ENCODE measurements around the gene GCK.

The GCK gene

GRCh38 chr7:44222074-44222473, 32.8 kb upstream of the GCK start:
- no peak for TF ChIP-seq TAF1 (IDR thresholded peaks at IDR 0.05; ENCODE audit: low read depth)

DNA sequence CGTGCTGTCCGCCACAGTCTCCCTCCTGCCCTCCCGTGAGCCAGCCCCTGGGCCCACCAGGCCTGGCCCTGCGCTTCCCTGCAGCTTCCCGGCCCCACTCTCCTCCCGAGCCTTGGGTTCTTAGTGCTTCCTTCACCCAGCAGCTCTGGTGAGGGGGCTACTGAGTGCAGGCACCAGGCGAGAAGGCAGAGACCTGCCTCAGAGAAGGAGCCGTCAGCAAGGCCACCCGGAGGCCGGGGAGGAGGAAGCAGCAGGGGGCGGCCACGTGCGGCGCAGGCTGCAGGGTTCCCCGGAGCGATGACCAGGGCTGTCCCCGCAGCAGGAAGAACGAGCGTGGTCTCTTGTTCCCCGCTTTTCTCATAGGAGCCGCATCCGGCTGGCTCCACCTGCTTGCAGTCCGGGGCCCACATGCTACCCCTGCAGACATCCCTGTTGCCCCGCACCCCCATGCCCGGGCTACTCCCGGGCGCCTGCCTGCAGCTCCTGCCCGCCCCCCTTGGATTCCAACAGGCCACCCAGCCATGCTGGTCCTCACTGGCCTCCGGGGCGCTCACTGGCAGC, 32.1 kb upstream of the GCK start:
- no peak for TF ChIP-seq TEAD4 (IDR thresholded peaks at IDR 0.05)
- no peak for TF ChIP-seq MAX (IDR thresholded peaks at IDR 0.05)
- no peak for TF ChIP-seq NFIC (IDR thresholded peaks at IDR 0.05)
- TF ChIP-seq EP300 (IDR thresholded peaks at IDR 0.05; ENCODE audit: borderline replicate concordance), result no peak
- TF ChIP-seq TCF12 (IDR thresholded peaks at IDR 0.05; ENCODE audit: low read depth), result no peak
- no peak for TF ChIP-seq RAD21 (IDR thresholded peaks at IDR 0.05; ENCODE audit: low read depth)
- TF ChIP-seq, protein P1, sequence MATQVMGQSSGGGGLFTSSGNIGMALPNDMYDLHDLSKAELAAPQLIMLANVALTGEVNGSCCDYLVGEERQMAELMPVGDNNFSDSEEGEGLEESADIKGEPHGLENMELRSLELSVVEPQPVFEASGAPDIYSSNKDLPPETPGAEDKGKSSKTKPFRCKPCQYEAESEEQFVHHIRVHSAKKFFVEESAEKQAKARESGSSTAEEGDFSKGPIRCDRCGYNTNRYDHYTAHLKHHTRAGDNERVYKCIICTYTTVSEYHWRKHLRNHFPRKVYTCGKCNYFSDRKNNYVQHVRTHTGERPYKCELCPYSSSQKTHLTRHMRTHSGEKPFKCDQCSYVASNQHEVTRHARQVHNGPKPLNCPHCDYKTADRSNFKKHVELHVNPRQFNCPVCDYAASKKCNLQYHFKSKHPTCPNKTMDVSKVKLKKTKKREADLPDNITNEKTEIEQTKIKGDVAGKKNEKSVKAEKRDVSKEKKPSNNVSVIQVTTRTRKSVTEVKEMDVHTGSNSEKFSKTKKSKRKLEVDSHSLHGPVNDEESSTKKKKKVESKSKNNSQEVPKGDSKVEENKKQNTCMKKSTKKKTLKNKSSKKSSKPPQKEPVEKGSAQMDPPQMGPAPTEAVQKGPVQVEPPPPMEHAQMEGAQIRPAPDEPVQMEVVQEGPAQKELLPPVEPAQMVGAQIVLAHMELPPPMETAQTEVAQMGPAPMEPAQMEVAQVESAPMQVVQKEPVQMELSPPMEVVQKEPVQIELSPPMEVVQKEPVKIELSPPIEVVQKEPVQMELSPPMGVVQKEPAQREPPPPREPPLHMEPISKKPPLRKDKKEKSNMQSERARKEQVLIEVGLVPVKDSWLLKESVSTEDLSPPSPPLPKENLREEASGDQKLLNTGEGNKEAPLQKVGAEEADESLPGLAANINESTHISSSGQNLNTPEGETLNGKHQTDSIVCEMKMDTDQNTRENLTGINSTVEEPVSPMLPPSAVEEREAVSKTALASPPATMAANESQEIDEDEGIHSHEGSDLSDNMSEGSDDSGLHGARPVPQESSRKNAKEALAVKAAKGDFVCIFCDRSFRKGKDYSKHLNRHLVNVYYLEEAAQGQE (IDR thresholded peaks at IDR 0.05; ENCODE audit: low read depth), result no peak
- TF ChIP-seq CREB1 (IDR thresholded peaks at IDR 0.05; ENCODE audit: low read depth), result no peak
- TF ChIP-seq YY1 (IDR thresholded peaks at IDR 0.05; ENCODE audit: low read depth), result no peak
- no peak for TF ChIP-seq TAF1 (IDR thresholded peaks at IDR 0.05; ENCODE audit: low read depth)
- TF ChIP-seq ZBTB7A (IDR thresholded peaks at IDR 0.05; ENCODE audit: low read depth), result no peak
- TF ChIP-seq USF1 (IDR thresholded peaks at IDR 0.05), result no peak
- TF ChIP-seq CEBPB (IDR thresholded peaks at IDR 0.05), result no peak
- no peak for TF ChIP-seq FOXM1 (IDR thresholded peaks at IDR 0.05; ENCODE audit: borderline replicate concordance, low read depth)
- TF ChIP-seq EGR1 (IDR thresholded peaks at IDR 0.05), result no peak

DNA sequence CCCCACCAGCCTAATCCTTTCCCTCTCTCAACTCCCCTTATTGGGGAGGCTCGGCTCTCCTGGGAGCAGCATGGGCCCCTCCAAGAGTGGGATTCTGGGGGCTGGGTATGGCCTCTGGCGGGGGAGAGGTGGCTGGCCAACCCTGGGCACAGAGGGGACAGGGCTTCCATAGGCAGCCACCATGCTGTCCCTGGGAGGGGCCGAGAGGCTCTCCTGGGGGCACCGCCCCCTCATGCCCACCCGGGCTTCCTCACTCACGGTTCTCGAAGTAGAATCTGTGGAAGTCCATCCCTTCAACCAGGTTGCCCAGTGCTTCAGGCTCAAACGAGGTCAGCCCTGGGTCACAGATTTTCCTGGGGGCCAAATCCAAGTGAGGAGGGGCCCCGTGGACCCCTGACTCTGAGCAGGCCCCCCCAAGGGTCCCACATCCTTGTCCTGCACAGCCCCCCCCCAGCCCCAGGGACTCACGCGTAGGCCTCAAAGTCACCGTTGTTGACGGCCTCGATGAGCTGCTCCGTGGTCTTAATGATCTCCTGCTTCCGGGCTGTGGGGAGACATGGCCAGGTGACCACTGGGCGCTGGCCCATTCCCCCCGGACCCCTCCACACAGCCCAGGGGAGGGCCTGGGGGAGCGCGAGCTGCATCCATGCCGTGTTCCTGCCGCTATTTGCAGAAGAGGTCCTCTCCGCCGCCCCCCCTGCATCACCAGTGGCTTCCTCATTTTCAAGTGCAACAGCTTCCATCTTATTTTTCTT, 31.3 kb upstream of the GCK start:
- TF ChIP-seq YY1 (IDR thresholded peaks at IDR 0.05; ENCODE audit: low read depth), result no peak
- no peak for TF ChIP-seq CREB1 (IDR thresholded peaks at IDR 0.05; ENCODE audit: low read depth)
- TF ChIP-seq CEBPB (IDR thresholded peaks at IDR 0.05), result no peak
- TF ChIP-seq TEAD4 (IDR thresholded peaks at IDR 0.05), result no peak
- no peak for TF ChIP-seq EP300 (IDR thresholded peaks at IDR 0.05; ENCODE audit: borderline replicate concordance)
- no peak for TF ChIP-seq MAX (IDR thresholded peaks at IDR 0.05)
- TF ChIP-seq USF1 (IDR thresholded peaks at IDR 0.05), result no peak

DNA sequence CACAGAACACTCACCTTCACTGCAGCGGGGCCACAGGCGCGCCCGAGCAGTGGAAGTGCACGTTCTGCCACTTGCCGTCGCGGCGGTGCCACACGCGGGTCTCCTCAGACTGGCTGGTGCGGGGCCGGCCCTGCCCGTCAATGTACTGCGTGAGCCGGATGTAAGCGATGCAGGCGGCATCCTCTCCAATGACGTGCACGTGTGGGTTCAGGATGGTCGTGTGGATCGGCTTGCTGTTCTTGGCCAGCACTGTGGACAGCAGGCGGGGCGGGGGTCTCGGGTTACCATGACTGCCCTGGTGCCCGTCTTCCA, 30.8 kb upstream of the GCK start:
- TF ChIP-seq NFIC (IDR thresholded peaks at IDR 0.05) (no peak), TEAD4 (IDR thresholded peaks at IDR 0.05) (no peak), FOXM1 (IDR thresholded peaks at IDR 0.05; ENCODE audit: borderline replicate concordance, low read depth) (no peak), CREB1 (IDR thresholded peaks at IDR 0.05; ENCODE audit: low read depth) (no peak), RAD21 (IDR thresholded peaks at IDR 0.05; ENCODE audit: low read depth) (no peak), YY1 (IDR thresholded peaks at IDR 0.05; ENCODE audit: low read depth) (no peak), ZBTB7A (IDR thresholded peaks at IDR 0.05; ENCODE audit: low read depth) (no peak), EP300 (IDR thresholded peaks at IDR 0.05; ENCODE audit: borderline replicate concordance) (no peak), USF1 (IDR thresholded peaks at IDR 0.05) (no peak), CEBPB (IDR thresholded peaks at IDR 0.05) (no peak), TAF1 (IDR thresholded peaks at IDR 0.05; ENCODE audit: low read depth) (no peak)
- TF ChIP-seq, protein P1 (IDR thresholded peaks at IDR 0.05; ENCODE audit: low read depth), result no peak

DNA sequence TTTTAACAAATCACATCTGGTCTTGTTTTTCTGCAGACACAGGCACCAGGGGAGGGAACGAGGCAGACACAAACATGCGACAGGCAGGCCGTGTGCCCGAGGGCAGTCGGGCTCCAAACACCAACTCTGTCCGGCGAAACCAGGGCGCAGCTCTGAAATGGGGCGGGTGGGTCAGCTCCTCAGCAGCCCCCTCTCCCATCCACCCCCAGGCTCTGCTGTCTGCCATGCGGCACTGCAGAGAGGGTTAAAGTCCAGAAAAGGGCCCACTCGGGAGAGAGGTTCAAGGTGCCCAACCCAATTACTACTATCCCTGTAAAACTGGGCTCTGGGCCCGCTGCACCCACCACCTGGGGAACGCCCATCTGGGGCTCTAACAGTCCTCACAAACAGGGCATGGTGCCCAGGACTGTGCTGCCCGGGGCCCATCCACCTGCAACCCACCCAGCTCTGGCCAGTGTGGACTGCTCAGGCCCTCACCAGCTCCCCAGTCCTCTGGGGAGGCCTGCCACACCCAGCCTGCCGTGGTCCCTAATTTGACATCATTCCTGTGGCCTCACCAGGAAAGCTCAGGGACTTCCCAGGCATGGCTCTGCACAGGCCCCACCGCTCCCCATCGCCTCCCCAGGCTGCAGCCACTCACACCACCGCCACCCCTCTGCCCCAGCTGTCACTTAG, 30.3 kb upstream of the GCK start:
- no peak for TF ChIP-seq TAF1 (IDR thresholded peaks at IDR 0.05; ENCODE audit: low read depth)
- no peak for TF ChIP-seq EGR1 (IDR thresholded peaks at IDR 0.05)
- TF ChIP-seq NFIC (IDR thresholded peaks at IDR 0.05), result no peak
- no peak for TF ChIP-seq USF1 (IDR thresholded peaks at IDR 0.05)
- no peak for TF ChIP-seq ZBTB7A (IDR thresholded peaks at IDR 0.05; ENCODE audit: low read depth)
- no peak for TF ChIP-seq FOXM1 (IDR thresholded peaks at IDR 0.05; ENCODE audit: borderline replicate concordance, low read depth)
- TF ChIP-seq YY1 (IDR thresholded peaks at IDR 0.05; ENCODE audit: low read depth), result no peak
- no peak for TF ChIP-seq MAX (IDR thresholded peaks at IDR 0.05)
- no peak for TF ChIP-seq TEAD4 (IDR thresholded peaks at IDR 0.05)
- no peak for TF ChIP-seq EP300 (IDR thresholded peaks at IDR 0.05; ENCODE audit: borderline replicate concordance)
- no peak for TF ChIP-seq TCF12 (IDR thresholded peaks at IDR 0.05; ENCODE audit: low read depth)
- TF ChIP-seq, protein P1 (IDR thresholded peaks at IDR 0.05; ENCODE audit: low read depth), result no peak
- TF ChIP-seq CEBPB (IDR thresholded peaks at IDR 0.05), result no peak
